Activated CD8-positive, alpha-beta memory T cell treated with anti-CD3 and anti-CD28 coated beads, Interleukin-2, amount 50 U/mL, for 4 hours (primary cell): ENCODE results near the gene OST4.

ENCODE experiments used
- DNase-seq: peaks from one replicate; pipeline ENCODE4 v3.0.0-alpha.2; 2020

Gene OST4

DNA sequence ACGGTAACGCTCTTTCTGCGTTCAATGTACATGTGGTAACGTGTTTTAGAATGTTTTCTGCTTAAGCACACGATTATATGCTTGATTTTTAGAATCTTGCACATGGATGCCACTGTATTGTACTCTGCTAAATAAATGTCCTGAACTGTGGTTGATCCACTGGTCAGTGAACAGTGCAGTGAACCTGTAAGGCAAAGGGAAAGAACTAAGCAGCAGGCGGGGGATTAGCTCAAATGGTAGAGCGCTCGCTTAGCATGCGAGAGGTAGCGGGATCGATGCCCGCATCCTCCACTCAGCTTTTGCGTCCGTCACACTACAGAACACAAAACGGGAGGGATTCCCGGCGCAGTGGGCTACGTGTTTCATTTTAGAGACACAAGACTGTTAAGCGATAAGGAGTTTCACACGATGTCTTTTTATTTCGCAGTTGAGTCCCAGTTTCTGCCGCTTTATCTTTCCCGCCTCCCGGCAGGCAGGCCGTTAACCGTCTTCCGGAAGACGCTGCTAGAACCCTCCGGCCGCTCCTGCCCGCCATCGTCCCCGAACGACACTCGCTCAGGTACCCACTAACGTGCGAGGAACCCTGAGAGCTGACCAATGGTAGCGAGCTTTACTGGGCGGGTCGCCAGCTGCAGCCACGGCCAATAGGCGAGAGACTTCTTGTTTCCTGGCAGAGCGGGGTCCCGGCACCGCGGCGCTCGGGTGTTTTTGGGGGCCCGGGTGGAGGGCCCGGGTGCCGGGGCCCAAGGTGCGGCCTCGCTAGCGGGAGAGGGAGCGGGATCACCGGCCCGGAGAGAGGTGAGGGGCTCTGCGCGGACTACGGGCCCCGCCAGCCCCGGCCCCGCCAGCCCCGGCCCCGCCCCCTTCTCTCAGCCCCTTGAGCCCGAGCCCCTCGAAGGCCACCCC, 20.2 kb downstream of the OST4 start, which contains the start of gene AGBL5:
Gene AGBL5, plus strand, starts transcription at position 673 of the 906 bp plus-strand sequence. CDS start 1,291 bp downstream, outside the sequence.
- DNase-seq = peak; percentile 96

DNA sequence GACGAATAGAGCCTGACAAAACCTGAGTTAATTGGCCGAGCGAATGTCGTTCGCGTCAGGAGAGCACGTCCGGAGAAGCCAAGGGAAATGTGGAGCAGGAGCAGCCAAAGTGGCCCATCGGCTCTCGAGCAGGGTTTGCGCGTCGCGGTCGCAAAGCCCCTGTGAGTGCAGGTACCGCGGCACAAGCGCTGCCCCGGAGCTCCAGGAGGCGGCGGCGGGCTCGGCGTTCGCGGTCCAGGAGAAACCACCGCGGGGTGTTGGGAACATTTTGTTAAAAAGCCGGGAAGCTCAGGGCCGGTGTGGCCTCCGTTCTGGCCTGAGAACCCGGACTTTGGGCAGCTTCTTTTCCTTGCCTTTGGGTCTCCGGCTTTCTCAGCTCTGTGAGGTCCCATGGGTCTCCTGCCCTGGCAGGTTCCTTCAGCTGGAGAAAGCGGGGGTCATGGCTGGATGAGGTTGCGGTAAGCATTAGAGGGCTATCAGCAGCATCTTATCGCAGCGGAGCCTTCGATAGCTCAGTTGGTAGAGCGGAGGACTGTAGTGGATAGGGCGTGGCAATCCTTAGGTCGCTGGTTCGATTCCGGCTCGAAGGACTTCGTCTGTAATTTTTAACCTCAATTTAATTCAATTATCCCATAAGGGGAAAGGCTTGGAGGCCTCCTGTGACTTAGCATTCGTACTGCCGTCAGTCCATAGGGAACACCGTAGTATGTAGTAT, 21.0 kb downstream of the OST4 start:
- peak; percentile 88 for DNase-seq

DNA sequence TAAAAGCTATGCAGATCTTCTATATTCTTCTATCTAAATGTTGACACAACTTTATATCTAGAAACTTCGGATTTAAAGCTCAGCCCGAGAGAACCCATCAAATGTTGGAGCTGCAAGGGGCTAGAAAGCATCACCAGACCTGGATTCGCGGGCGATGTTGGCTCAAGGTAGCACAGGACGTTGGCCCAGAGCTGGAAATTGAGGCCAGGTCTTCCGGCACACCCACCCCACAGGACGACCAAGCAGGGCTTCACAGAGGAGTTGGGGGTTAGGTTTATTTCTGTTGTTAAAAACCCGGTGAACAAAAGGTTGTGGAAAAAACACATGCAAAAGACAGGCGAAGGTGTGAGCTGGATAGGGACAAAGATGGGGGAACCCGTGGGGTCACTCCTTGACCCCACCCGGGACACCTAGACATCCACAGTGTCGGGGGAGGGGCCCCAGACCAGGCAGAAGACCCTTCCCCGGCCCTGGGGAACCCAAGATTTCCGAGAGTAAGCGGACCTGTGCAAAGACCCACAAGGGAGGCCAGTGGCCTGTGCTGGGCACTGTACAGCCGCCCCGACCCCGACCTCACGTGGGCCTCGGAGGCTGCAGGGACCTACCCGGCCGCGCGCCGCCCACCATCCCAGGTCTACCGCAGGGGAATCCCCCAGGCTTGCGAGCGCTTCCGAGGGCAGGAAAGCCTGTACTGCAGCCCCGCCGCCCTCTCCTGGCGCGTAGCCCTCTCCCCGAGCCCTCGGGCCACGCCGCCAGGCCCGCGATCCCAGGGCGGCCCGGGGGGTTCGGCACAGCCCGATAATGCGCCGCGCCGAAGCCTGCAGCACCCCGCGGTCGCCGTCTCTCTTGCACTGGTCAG, 21.8 kb downstream of the OST4 start:
- peak; percentile 71 for DNase-seq

DNA sequence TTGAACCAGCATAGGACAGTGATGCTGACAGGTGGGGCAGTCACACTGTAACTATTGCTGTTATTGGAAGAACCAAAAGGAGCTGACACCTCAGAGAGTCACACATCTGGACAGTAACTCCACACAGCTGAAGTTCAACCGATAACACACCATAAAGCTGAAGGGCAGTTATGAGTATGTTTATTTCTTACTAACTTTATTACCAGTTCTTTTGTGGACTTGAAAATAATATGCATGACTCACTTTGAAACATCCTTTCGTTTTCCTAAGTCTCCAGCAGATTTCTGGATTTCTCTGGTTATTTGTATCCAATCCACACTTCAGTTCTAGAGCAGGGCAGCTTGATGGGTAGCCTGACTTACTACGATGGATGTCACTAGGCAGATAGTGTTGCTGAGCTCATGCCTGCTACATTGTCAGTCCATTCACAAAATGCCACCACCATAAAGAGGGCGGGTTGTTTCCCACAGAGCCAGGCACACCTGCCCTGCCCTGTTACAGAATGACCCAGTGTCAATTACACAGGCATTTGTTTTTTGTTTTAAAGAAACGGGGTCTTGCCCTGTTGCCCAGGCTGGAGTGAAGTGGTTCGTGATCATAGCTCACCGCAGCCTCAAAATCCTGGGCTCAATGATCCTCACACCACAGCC, 28.3 kb downstream of the OST4 start:
- no peak for DNase-seq

DNA sequence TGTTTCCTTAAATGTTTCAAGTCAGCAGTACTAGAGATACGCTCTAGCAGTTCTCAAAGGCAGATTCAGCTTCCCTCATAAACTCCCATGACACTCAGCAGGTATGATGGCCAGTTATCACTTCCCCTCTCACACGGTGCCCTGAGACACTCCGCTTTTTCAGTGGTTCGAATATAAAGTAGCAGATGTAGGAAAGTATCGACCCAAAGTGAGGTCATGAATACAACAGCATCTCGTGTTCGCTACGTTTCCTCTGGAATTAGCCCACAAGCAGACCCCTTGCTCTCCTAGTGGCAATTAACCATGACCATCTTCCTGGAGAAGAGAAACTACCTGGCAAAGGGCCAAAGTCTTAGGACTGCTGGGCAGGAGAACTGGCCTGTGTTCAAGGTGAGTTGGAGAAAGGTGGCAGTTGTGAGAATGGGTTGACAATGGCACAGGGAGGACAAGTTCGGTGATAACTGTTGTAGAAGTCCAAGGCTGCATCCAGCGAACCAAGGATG, 29.2 kb downstream of the OST4 start:
- DNase-seq = no peak

DNA sequence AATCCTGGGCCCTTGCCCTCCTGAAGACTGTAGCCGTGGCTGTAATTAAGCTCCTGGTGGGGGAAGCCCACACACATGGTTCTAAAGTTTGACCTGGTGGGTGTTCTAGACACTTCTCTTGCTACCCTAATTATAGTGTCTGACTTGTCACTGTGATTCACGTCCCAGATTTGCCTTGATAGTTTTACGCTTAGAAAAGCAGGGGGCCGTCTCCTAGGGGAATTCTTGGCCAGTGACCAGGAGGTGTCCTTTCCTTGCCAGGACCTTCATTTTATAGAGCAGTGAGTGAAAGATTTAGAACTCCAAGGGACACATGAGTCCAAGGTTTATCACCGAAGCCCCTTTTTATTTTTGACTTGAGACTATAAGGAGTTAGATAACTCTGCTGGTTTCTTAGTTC, 29.7 kb downstream of the OST4 start:
- no peak for DNase-seq

DNA sequence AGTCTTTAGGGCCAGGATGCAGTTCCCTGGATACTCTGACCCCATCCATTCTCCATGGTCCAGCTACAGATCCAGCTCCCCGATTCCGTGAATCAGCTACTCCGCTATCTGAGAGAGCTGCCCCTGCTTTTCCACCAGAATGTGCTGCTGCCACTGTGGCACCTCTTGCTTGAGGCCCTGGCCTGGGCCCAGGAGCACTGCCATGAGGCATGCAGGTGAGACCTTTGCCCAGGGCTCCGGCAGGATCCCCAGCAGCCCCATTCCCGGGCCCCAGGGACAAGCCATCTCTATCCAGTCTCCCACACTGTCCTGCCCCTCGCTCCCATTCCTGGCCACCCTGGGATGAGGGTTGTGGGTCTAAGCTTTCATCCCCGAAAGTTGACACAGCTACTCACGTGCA, 31.2 kb downstream of the OST4 start:
- no peak for DNase-seq

DNA sequence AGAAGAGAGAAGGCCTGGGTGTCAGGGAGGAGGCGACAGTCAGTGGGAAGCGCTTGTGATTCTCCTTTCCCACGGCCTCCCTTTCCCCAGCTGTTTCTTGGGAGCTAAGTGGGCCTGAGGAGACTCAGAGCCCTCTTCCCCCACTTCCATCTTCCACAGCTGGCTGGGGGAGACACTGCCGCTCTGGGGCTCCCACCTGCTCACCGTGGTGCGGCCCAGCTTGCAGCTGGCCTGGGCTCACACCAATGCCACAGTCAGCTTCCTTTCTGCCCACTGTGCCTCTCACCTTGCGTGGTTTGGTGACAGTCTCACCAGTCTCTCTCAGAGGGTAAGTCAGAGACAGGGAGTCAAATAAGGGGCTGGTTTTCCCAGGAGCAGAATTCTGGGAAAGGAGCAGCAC, 31.6 kb downstream of the OST4 start:
- no peak for DNase-seq

DNA sequence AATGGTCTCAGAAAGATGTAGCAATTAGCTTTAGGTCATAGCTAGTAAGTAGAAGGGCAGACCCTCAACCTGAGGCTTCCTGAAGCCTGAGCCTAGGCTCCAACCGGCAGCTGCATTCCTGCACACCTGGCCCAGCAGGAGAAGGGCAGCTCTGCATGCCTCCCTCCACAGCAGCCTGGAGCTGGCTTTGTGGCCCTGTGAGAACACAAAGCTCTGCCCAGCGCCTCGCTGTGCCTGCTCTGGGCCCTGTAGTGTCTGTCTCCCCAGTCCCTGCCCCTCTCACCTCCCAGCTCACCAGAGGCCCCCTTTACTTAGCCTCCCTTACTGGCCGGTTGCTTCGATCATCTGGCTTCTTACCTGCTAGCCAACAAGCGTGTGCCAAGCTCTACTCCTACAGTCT, 32.0 kb downstream of the OST4 start:
- DNase-seq = no peak

DNA sequence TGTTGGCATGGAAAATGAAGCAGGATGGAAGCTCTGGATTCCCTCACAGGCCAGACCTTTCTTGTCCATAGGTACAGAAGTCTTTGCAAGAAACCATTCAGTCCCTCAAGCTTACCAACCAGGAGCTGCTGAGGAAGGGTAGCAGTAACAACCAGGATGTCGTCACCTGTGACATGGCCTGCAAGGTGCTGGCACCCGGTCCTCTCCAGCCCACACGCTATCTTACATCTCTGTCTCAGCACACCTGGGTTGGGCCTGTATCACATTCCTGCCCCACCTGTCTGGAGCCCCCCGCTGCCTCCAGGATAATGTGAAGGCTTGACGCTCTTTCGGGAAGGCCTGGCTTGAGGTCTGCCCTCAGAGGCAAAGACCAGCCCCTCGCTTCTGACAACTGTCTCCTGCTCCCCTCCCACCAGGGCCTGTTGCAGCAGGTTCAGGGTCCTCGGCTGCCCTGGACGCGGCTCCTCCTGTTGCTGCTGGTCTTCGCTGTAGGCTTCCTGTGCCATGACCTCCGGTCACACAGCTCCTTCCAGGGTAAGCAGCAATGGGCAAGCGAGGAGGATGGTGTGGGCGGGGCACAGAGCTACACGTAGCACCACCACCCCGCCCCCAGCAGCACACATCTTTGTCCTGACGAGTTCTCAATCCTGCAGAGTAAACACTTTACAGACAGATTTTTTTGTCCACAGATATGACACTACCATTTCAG, 32.7 kb downstream of the OST4 start:
- no peak for DNase-seq

DNA sequence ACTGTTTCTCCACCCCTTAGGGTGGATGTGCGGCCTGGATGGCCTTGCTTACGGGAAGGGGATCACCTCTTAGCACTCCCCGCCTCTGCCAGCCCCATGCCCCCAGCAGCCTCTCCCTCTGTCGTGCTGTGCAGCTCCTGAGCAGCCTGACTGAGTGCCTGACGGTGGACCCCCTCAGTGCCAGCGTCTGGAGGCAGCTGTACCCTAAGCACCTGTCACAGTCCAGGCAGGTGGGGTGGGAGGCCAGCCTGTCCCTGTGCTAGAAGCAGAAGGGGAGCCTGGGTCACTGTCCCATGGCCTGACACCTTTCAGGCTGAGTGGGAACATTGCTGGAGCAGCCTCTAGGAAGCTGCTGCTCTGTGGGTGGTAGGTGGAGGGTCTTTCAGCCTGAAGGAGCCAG, 33.4 kb downstream of the OST4 start:
- no peak for DNase-seq

DNA sequence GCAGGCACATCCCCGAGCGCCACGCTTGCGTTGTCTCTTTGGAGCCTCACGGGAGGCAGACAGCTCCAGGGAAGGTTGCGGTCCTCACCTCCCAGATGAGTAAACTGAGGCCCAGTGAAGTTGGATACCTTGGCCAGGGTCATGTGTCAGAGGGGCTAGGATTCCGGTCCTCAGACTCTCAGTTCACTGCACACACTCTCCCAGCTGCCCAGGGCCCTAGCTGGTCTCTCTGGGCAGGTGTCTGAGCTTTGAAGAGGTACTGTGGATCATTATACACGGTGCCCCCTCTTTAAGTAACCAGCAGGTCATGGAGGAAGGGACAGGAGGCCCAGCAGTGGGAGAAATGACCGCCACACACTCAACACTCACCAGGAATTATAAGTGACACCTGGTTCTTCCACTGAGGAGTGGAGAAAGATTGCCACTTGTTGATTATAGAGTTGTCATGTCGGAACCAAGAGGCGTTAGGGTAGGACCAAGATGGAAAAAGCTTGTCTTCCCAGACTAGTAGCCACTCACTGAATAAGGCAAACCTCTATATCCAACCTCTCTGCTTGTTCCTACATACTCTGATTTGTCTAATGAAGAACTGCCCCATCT, 38.1 kb downstream of the OST4 start:
- DNase-seq = no peak

DNA sequence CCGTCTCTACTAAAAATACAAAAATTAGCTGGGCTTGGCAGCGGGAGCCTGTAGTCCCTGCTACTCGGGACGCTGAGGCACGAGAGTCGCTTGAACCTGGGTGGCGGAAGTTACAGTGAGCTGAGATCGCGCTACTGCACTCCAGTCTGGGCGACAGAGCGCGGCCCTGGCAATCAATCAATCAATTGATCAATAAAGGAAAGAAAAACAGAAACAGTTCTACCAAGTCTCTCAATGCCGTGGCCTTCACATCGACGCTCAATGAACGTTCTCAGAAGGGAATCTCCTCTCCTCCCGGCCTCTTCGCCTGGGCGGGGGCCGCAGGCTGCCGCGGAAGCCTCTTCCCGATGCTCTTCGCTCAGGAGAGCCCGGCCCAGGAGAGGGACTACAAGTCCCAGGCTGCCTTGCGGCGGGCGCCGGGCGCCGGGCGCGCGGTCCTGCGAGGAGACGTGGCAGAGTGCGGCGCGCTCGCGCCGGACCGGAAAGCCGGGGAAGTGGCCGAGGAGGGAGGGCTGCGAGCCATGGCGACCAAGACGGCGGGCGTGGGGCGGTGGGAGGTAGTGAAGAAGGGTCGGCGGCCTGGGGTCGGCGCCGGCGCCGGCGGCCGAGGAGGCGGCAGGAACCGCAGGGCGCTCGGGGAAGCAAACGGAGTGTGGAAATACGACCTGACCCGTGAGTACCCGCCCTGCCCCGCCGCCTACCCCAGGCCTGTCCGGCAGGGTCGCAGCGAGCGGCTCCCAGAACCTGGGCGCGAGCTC, 38.8 kb downstream of the OST4 start, which contains the start of gene TMEM214:
Gene TMEM214, plus strand, starts transcription at position 471 of the 758 bp plus-strand sequence. Its CDS starts 51 bp downstream, at position 522.
- peak; percentile 81 for DNase-seq

DNA sequence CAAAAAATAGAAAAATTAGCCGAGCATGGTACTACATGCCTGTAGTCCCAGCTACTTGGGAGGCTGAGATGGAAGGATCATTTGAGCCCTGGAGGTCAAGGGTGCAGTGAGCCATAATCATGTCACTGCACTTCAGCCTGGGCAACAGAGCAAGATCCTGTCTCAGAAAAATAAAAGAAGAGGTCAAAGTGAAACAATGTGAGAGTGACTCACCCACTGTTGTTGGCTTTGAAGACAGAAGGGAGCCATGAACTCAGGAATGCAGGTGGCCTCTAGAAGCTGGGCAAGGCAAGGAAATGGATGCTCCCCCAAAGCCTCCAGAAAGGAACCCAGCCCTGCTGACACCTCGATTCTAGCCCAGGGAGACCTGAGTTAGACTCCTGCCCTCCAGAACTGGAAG, 42.4 kb downstream of the OST4 start:
- DNase-seq = no peak

DNA sequence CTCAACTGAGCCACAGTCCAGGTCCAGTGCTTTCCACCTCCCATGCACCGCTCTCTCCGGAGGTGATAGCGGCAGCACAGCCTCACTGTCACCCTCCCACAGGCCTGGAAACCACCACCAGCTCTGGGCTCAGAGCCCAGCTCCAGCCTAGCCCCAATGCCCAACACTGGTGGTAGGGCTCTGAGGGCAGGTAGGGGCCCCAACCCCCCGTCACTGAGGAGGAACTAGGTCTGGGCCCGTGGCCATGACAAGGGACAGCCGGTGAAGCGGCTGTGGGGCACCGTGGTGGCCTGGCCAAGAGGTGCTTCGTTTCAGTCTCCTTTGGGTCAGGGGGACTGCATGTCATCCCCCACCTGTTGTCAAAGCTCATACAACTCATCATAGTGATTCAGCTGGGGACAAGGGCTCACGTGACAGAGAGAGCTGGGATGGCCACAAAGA, 44.2 kb downstream of the OST4 start:
- DNase-seq = no peak

DNA sequence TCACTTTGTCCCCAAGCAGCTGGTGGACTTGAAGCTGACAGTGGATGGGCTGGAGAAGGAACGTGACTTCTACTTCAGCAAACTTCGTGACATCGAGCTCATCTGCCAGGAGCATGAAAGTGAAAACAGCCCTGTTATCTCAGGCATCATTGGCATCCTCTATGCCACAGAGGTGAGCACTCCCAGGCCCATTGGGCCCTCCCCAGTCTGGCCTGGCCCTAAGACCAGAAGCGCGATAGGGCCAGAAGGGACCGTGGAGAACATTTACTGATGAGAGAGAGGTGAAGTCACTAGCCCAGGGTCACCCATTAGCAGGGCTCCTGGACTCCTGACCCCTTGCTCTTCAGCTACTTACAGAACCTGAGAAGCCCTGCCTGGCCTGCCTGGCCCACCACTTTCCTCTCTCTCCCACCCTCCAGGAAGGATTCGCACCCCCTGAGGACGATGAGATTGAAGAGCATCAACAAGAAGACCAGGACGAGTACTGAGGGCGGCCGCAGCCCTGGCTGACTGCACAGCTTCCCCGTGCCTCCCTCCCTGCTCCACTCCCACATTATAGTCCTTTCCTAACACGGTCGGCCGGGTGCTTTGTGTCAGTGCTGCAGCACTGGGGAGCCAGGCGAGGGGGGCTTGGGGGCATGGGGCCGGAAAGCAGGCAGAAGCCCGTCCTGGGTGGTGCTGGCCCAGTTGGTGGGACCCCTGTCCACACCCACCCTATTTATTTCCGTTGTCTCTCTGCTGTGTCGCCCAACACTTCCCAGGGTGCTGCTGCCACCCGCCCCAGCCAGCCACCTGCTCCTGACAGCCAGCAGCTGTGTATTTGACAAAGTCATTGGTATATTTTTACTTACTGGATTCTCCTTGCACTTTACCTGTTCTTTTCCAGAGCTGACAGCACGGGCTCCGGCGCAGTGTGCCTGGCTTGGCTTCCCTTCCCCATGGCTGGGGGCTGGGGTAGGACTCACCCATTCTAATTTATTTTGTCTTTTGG, 45.3 kb downstream of the OST4 start:
- DNase-seq = no peak

DNA sequence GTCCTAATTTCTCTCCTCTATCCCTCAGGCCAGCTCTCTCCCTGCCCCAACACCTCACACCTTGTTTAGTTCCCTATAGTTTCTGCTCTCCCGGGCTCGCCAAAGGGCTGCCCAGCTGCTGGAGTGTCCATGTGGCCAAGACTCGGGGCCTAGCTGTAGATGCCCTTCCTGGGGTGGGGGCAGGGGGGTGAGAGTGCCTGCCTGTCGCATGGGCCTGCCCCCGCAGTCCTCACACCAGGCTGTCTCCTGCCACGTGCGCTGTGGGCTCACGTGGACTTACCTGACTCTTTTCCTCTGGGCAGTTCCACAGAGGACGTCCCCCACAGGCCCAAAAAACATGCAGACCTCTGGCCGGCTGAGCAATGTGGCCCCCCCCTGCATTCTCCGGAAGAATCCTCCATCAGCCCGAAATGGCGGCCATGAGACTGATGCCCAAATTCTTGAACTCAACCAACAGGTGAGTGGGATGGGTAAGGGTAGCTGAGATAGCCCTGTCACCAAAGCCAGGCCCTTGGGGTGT, 46.1 kb downstream of the OST4 start:
- DNase-seq = no peak

DNA sequence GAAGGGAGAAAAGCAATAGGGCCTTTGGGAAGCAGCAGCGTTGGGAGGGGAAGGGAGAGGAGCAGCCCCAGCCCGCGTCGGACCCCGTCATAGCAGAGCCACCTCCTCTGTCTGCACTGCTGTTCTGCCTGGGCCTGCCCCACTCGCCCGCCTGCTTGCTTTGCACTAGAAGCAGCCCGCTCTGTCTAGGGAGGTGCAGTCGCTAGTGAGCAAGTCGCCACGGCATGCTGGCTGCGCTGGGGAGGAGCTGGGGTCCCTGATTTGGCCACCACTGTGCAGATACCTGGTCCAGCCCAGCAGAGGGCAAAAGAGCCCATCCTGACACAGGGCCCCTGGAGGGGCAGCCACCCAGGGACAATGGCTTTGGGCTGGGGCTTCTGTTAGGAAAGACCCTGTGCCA, 46.6 kb downstream of the OST4 start:
- DNase-seq = no peak

DNA sequence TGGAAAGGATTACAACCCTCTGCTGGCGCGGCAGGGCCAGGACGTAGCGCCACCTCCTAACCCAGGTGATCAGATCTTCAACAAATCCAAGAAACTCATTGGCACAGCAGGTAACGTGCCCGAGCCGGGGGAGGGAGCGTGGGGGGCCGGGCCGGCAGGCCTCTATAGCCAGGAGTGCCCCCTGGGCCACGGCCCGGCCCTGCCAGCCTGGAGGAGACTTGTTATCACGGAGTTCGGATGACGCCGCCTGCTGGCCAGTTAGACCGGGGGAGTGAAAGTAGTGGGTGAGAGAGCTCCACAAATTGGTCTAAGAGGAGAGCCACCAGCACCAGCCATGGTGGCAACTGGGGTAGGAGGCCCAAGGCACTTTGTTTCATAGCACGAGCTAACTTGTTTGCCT, 47.3 kb downstream of the OST4 start:
- DNase-seq = no peak
